Effector memory CD8-positive, alpha-beta T cell (primary cell): ENCODE data around the gene RAPGEF5.

Experiments
- ATAC-seq: fragments of 150-1000 bp; cut with Tn5 transposase; replicated peaks from 2 replicates; pipeline ENCODE4 v1.10.0; 2021; ENCODE audit warnings: mild to moderate bottlenecking, moderate library complexity
- DNase-seq, 3 experiments: peaks; one replicate each; pipeline ENCODE4 v3.0.0; 2021
- H3K27ac Mint-ChIP-seq, 2 donors: one replicate each; pipeline ENCODE4 v1.8.0; 2022; ENCODE audit warnings: mild to moderate bottlenecking in 2 of 2, mixed read lengths in 2 of 2, moderate library complexity in 2 of 2
- H3K27me3 Mint-ChIP-seq, 2 donors: one replicate each; pipeline ENCODE4 v1.8.0; 2022; ENCODE audit warnings: mixed read lengths in 2 of 2
- H3K36me3 Mint-ChIP-seq: one replicate; pipeline ENCODE4 v1.8.0; 2022; ENCODE audit warnings: mild to moderate bottlenecking, moderate library complexity, mixed read lengths; ENCODE audit not compliant: insufficient read depth
- H3K4me1 Mint-ChIP-seq, 2 donors: one replicate each; pipeline ENCODE4 v1.8.0; 2022; ENCODE audit warnings: low read depth in 2 of 2, mixed read lengths in 2 of 2
- H3K4me3 Mint-ChIP-seq, 2 donors: one replicate each; pipeline ENCODE4 v1.8.0; 2022; ENCODE audit warnings: mild to moderate bottlenecking in 2 of 2, mixed read lengths in 2 of 2, moderate library complexity in 2 of 2
- H3K9me3 Mint-ChIP-seq, 2 donors: one replicate each; pipeline ENCODE4 v1.8.0; 2022; ENCODE audit warnings: mixed read lengths in 2 of 2

RAPGEF5 gene

GRCh38 chr7:22330903-22331302 is 26.1 kb downstream of the RAPGEF5 start:
- no peak for ATAC-seq
- H3K36me3 Mint-ChIP-seq, result peaks cover 3% of the 10 kb centered on the region
- H3K9me3 Mint-ChIP-seq, result no peaks in the 10 kb centered on the region
- H3K27ac Mint-ChIP-seq, result no peak overlapping the region
- no peaks in the 10 kb centered on the region for H3K4me1 Mint-ChIP-seq
- no peak for DNase-seq
- H3K27me3 Mint-ChIP-seq, result peaks cover 45 to 47% of the 10 kb centered on the region in 2 donors
- H3K4me3 Mint-ChIP-seq, result no peak overlapping the region

- ATAC-seq (no peak), DNase-seq (no peak)
- Mint-ChIP-seq H3K27me3 (peaks cover 38 to 39% of the 10 kb centered on the region in 2 donors), H3K4me3 (no peak overlapping the region), H3K4me1 (no peaks in the 10 kb centered on the region), H3K36me3 (peaks cover 3% of the 10 kb centered on the region), H3K9me3 (no peaks in the 10 kb centered on the region), H3K27ac (no peak overlapping the region)
Observed at GRCh38 chr7:22329816-22330524, 27.0 kb downstream of the RAPGEF5 start.

GRCh38 chr7:22326181-22326580 is 30.8 kb downstream of the RAPGEF5 start:
- no peak for ATAC-seq
- Mint-ChIP-seq H3K27ac (no peak overlapping the region), H3K9me3 (no peaks in the 10 kb centered on the region), H3K27me3 (peaks cover 22 to 37% of the 10 kb centered on the region in 2 donors), H3K4me3 (no peak overlapping the region), H3K4me1 (no peaks in the 10 kb centered on the region), H3K36me3 (peaks cover 3% of the 10 kb centered on the region)
- no peak for DNase-seq

GRCh38 chr7:22325671-22326070 is 31.3 kb downstream of the RAPGEF5 start:
- Mint-ChIP-seq H3K36me3 (peaks cover 3% of the 10 kb centered on the region), H3K27me3 (peaks cover 22 to 37% of the 10 kb centered on the region in 2 donors), H3K27ac (no peak overlapping the region), H3K4me1 (no peaks in the 10 kb centered on the region), H3K4me3 (no peak overlapping the region), H3K9me3 (no peaks in the 10 kb centered on the region)
- no peak for ATAC-seq
- no peak for DNase-seq

- H3K4me3 Mint-ChIP-seq, result no peak overlapping the region
- no peaks in the 10 kb centered on the region for H3K9me3 Mint-ChIP-seq
- H3K27me3 Mint-ChIP-seq, result peaks cover 8 to 22% of the 10 kb centered on the region in 2 donors
- no peaks in the 10 kb centered on the region for H3K4me1 Mint-ChIP-seq
- no peak overlapping the region for H3K27ac Mint-ChIP-seq
- H3K36me3 Mint-ChIP-seq, result peaks cover 3% of the 10 kb centered on the region
- no peak for DNase-seq
- no peak for ATAC-seq
Observed at GRCh38 chr7:22323714-22324113, 33.2 kb downstream of the RAPGEF5 start.

- DNase-seq (no peak), ATAC-seq (no peak)
- Mint-ChIP-seq H3K9me3 (no peaks in the 10 kb centered on the region), H3K27me3 (peaks cover 0 to 11% of the 10 kb centered on the region in 2 donors), H3K36me3 (no peaks in the 10 kb centered on the region), H3K27ac (no peak overlapping the region), H3K4me3 (no peak overlapping the region), H3K4me1 (no peaks in the 10 kb centered on the region)
Observed at GRCh38 chr7:22320416-22320815, 36.5 kb downstream of the RAPGEF5 start.

- DNase-seq, result no peak
- no peak for ATAC-seq
- H3K4me3 Mint-ChIP-seq, result no peak overlapping the region
- H3K27me3 Mint-ChIP-seq, result peaks cover 0 to 9% of the 10 kb centered on the region in 2 donors
- H3K9me3 Mint-ChIP-seq, result no peaks in the 10 kb centered on the region
- H3K27ac Mint-ChIP-seq, result no peak overlapping the region
- H3K36me3 Mint-ChIP-seq, result no peaks in the 10 kb centered on the region
- no peaks in the 10 kb centered on the region for H3K4me1 Mint-ChIP-seq
Observed at GRCh38 chr7:22319424-22320403, 37.2 kb downstream of the RAPGEF5 start.

GRCh38 chr7:22318376-22318775 is 38.6 kb downstream of the RAPGEF5 start:
- Mint-ChIP-seq H3K4me3 (no peak overlapping the region), H3K9me3 (no peaks in the 10 kb centered on the region), H3K27ac (no peak overlapping the region), H3K4me1 (no peaks in the 10 kb centered on the region), H3K36me3 (no peaks in the 10 kb centered on the region), H3K27me3 (peaks cover 0 to 9% of the 10 kb centered on the region in 2 donors)
- ATAC-seq (no peak), DNase-seq (no peak)

- peaks cover 0 to 9% of the 10 kb centered on the region in 2 donors for H3K27me3 Mint-ChIP-seq
- DNase-seq, result no peak
- no peaks in the 10 kb centered on the region for H3K9me3 Mint-ChIP-seq
- ATAC-seq, result no peak
- H3K4me3 Mint-ChIP-seq, result no peak overlapping the region
- no peaks in the 10 kb centered on the region for H3K4me1 Mint-ChIP-seq
- H3K27ac Mint-ChIP-seq, result no peak overlapping the region
- H3K36me3 Mint-ChIP-seq, result no peaks in the 10 kb centered on the region
Observed at GRCh38 chr7:22317632-22318031, 39.3 kb downstream of the RAPGEF5 start.

- Mint-ChIP-seq H3K9me3 (no peaks in the 10 kb centered on the region), H3K27ac (no peak overlapping the region), H3K36me3 (no peaks in the 10 kb centered on the region), H3K4me1 (no peaks in the 10 kb centered on the region), H3K4me3 (no peak overlapping the region), H3K27me3 (peaks cover 0 to 9% of the 10 kb centered on the region in 2 donors)
- ATAC-seq (no peak), DNase-seq (no peak)
Observed at GRCh38 chr7:22316914-22317313, 40.0 kb downstream of the RAPGEF5 start.

- no peak overlapping the region for H3K4me3 Mint-ChIP-seq
- H3K36me3 Mint-ChIP-seq, result no peaks in the 10 kb centered on the region
- no peaks in the 10 kb centered on the region for H3K4me1 Mint-ChIP-seq
- DNase-seq, result no peak
- H3K27ac Mint-ChIP-seq, result no peak overlapping the region
- no peak for ATAC-seq
- peaks cover 0 to 12% of the 10 kb centered on the region in 2 donors for H3K27me3 Mint-ChIP-seq
- no peaks in the 10 kb centered on the region for H3K9me3 Mint-ChIP-seq
Observed at GRCh38 chr7:22307816-22308215, 49.1 kb downstream of the RAPGEF5 start.

GRCh38 chr7:22305706-22306105 is 51.2 kb downstream of the RAPGEF5 start:
- no peak overlapping the region for H3K27ac Mint-ChIP-seq
- H3K36me3 Mint-ChIP-seq, result no peaks in the 10 kb centered on the region
- no peaks in the 10 kb centered on the region for H3K9me3 Mint-ChIP-seq
- ATAC-seq (no peak), DNase-seq (no peak)
- peaks cover 0 to 12% of the 10 kb centered on the region in 2 donors for H3K27me3 Mint-ChIP-seq
- no peaks in the 10 kb centered on the region for H3K4me1 Mint-ChIP-seq
- no peak overlapping the region for H3K4me3 Mint-ChIP-seq

GRCh38 chr7:22302951-22303423 is 54.0 kb downstream of the RAPGEF5 start:
- no peaks in the 10 kb centered on the region for H3K9me3 Mint-ChIP-seq
- H3K27ac Mint-ChIP-seq, result no peak overlapping the region
- no peaks in the 10 kb centered on the region for H3K36me3 Mint-ChIP-seq
- ATAC-seq (no peak), DNase-seq (no peak)
- no peak overlapping the region for H3K4me3 Mint-ChIP-seq
- no peaks in the 10 kb centered on the region for H3K4me1 Mint-ChIP-seq
- H3K27me3 Mint-ChIP-seq, result peaks cover 7 to 19% of the 10 kb centered on the region in 2 donors
